SK-MEL-5 (cell line): ENCODE measurements around the gene PRR18. TPM values are rescaled to one million over a fixed set of nuclear protein-coding genes. Genes with fewer than 3 reads are reported as not detected.

Experiments used
- DNase-seq: peaks from one replicate; pipeline ENCODE4 v3.0.0-alpha.2; 2016; ENCODE audit warnings: low read depth, low spot score
- in situ Hi-C: cut with HindIII; loops from 2 replicates; pipeline ENCODE4 v1.10.0; 2016; ENCODE audit warnings: low sequenced_read_pairs, high pct_unique_total_duplicates, low pct_unique_long_range_greater_than_20kb
- total RNA-seq: library from RNA; depleted of rRNA; stranded (reverse); fragments of >200 nt; shearing (Covaris generic); gene quantifications from 2 replicates; pipeline ENCODE4 v1.2.3, GENCODE V29; 2014

The PRR18 gene
- total RNA-seq, 1 experiment from 2014 or later: not detected

DNA sequence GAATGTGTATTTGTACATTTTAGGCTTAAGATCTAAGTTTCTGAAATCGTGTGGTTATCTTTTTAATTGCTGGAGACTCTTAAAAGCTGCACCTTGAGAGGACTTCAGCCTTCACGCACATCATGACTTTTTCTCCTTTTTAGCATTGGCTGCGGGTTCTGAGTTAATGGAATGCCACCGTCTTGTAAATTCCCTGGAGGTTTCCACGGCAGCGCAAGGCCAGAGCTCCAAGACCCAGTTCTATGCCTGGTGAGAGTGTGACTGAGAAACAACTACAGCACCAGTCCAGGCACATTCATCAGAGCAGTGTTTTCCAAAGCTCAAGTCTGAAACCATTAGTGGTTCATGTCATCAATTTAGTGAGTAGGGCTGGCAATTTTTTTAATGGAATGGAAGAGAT lies 23.0 kb downstream of the PRR18 start:
- DNase-seq: no peak
- in situ Hi-C loops: no loop called here

- DNase-seq: no peak
- in situ Hi-C loops: no loop called here
Measured at GRCh38 chr6:166284640-166285039, 23.6 kb downstream of the PRR18 start.

DNA sequence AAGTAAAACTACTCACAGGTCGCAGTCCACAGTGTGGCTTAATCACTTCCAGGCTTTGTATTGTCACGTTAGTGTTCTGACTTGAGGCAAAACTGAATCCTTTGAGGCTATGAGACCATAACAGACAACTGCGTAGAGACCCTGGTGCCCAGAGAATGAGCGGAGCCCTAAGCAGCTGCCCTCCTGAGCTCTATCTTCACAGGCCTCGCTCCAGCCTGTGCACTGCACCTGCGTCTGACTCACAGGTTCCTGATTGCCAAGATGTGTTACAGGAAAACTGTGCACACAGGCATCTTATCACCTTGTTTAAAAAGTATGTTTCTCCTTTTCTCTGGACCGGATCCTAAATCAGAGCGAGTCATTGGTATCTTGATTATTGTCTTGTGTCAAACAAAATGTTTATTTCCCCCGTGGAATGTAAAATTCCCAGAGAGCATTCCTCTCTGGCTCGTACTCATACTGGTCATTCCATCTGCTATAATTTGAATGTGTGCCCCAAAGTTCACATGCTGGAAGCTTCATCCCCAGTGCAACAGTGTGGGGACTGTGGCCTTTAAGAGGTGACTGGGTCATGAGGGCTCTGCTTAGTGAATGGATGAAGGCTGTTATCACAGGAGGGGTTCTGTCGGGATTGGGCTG lies 25.7 kb downstream of the PRR18 start:
- in situ Hi-C loops: no loop called here
- DNase-seq: no peak

- in situ Hi-C loops: no loop called here
- DNase-seq: no peak
Measured at GRCh38 chr6:166281104-166281503, 27.1 kb downstream of the PRR18 start.

- no peak for DNase-seq
- in situ Hi-C loops: no loop called here
Measured at GRCh38 chr6:166279393-166279679, 28.9 kb downstream of the PRR18 start.

- in situ Hi-C loops: no loop called here
- no peak for DNase-seq
Measured at GRCh38 chr6:166278579-166279392, 29.4 kb downstream of the PRR18 start.

GRCh38 chr6:166277892-166278578 lies 30.2 kb downstream of the PRR18 start:
- in situ Hi-C loops: no loop called here
- DNase-seq: no peak

DNA sequence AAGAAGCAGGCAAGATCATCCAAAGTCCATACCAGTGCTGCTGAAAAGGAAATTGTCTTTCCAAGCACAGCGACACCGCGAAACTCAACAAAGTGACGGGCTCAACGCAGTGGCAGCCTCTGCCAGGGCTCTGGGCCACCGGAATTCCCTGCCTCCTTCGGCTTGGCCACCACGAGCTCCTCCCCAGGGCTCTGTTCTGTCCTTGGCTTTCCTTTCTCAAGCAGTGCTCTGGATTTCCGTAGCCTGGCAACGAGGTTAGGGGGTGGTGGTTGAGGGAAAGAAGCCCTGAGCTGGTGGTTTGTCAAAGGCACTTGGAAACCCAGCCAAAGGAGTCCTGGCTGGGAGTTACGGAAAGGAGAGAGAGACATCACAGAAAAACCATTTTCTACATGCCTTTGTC lies 31.2 kb downstream of the PRR18 start:
- in situ Hi-C loops: no loop called here
- no peak for DNase-seq

DNA sequence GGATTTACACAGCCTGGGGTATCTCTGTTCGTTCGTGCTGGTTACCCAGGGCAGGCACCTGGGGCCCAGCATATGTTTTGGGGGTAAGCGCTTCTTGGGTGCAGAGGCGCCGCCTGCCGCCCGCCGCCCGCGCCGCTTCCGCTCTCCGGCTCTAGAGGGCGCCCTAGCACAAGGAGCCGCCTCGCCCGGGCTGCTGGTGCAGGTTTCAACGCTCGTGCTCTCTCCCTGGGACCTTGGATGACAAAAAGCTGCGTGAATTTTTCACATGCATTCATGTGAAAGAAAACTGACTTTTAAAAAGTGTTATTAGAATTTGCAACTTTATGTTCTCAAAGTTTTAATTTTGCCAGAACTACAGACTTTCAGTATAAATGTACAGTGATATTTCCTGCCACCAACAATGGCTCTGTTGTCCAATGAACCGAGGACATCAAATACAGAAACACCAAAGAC lies 32.5 kb downstream of the PRR18 start:
- in situ Hi-C loops: no loop called here
- peak; percentile 49 for DNase-seq

DNA sequence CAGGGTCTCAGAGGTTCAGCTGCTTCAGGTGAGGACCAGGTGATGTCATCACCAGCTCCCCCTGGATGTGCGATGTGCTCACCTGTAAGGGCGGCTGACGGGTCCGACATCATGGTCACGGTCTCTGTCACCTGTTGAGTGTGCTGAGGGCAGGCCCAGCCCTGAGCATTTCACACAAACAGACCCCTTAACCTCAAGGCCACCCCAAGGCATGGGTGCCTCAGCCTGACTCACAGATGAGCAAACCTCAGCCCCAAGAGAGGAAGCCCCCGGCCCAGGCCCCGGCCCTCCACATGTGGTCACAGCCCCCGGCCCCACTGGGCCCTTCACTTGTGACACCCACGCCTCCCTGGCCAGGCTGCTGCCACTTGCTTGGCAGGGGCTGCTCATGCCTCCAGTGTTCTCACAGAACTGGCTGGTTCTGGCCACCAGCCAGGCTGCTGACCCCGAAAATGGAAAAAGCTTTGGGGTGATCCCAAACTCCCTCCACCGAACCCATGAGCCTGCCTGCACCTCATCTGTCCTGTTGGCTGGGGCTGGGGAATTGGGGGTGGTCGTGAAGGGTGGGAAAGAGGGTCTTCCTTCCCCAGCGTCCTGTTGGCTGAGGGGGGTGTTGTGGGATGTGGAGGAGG lies 33.3 kb downstream of the PRR18 start:
- in situ Hi-C loops: no loop called here
- no peak for DNase-seq

GRCh38 chr6:166274163-166274562 lies 34.0 kb downstream of the PRR18 start:
- in situ Hi-C loops: no loop called here
- DNase-seq: no peak

DNA sequence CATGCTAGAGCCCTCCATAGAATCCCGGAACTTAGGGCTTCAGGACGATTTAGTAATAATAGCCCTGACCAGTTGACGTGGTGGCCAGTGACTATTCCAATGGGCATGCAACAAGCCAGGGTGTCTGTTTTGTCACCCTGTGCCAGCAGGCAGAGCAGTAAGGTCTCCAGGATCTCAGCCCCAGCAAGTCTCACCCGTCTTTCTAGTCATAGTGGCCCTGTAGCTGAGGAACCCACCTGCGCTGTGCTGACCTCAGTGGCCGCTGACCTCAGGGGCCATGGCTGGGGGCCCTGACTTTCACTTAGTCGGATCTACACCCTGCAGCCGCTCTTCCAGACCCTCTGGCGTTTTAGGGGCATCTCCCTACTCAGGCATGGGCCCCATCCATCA lies 36.8 kb downstream of the PRR18 start:
- DNase-seq: no peak
- in situ Hi-C loops: no loop called here

DNA sequence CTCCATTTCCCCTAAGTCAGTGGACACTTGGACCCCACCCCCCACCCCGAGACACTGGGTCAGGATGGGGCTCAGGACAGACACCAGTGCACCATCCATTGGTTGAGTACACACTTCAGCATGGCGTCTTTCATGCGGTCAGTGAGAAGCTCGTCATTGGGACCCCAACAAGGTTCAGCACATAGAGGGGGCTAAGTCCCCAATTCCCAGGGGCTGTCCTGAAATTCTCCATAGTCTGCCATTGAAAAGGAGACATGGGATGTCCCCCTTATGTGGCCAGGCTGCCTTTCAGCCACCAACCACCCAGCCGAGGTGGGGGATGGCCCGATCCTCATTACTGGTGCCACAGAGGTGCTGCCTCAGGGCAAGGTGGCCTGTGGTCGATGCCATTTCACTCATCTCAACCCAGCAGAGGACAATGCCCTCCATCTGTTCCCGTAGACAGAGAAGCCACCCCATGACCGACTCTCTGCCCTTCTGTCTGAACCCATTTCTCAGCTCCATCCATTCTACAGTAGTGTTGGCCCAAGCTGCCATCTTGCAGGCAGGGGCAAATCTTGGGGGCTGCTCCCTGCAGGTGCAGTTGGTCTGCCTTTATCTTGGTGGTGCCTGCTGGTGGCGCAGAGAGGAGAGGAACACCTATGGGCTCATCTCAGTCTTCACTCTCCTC lies 37.4 kb downstream of the PRR18 start:
- in situ Hi-C loops: no loop called here
- no peak for DNase-seq

DNA sequence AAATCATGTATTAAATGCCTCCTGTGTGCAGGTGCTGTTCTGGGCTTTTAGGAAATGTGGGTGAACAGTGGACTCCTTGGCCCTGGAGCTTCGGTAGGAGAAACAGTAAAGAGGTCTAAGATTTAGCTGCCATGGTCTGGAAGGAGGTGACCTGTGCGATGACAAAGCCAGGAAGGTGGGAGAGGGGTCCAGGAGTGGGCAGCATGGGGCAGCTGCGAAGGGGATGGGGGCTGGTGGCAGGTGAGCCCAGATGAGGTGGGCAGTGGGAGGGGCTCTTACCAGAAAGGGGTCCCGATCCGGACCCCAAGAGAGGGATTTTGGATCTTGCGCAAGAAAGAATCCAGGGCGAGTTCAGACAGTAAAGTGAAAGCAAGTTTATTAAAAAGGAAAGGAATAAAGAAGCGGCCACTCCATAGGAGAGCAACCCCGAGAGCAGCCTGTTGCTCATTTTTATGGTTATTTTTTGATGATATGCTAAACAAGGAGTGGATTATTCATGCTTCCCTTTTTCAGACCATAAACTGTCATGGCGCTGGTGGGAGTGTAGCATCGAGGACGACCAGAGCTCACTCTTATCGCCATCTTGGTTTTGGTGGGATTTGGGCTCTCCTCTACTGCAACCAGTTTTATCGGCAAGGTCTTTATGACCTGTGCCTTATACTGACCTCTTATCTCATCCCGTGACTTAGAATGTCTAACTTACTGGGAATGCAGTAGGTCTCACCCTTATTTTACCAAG lies 38.7 kb downstream of the PRR18 start:
- in situ Hi-C loops: no loop called here
- DNase-seq: no peak

GRCh38 chr6:166268431-166268830 lies 39.8 kb downstream of the PRR18 start:
- in situ Hi-C loops: no loop called here

GRCh38 chr6:166267526-166267925 lies 40.7 kb downstream of the PRR18 start:
- no peak for DNase-seq
- in situ Hi-C loops: no loop called here

More at GRCh38 chr6:166268431-166268830, 39.8 kb downstream of the PRR18 start:
- no peak for DNase-seq

DNA sequence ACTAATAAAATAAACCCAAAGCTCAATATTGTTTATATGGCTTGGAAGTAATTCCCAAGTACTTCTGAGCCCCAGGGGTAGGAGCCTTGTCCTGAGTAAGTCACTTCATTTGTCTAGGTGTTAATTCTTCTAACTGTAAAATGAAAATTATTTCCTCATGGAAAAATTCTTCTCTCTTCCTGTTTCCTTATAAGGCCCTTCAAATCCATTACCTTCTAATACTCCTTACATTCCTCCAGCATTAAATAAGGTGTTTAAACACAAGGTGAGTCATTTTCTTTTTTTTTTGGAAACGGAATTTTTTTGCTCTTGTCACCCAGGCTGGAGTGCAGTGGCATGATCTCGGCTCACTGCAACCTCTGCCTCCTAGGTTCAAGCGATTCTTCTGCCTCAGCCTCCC lies 41.9 kb downstream of the PRR18 start:
- in situ Hi-C loops: no loop called here
- DNase-seq: no peak
